Tibial nerve (tissue), 4 donors: ENCODE results near the gene KLF14. TPM values are rescaled to one million over a fixed set of nuclear protein-coding genes. Genes with fewer than 3 reads are reported as not detected.
A peak's percentile ranks its signal among the peaks of the same experiment; 100 is the strongest.
"Not testable (repeated sequence)": the region's sequence is repeated elsewhere in the genome, so short reads cannot be mapped to it uniquely, and the experiment has no call there.

ENCODE experiments used
- DNase-seq, 2 donors: peaks; one replicate each; pipeline ENCODE4 v3.0.0-alpha.2; 2019; ENCODE audit warnings: low spot score in 2 of 2
- H3K27ac ChIP-seq, 4 donors: fragments of 200-600 bp; sonication (generic) in 3 of 4; one replicate each; pipeline ENCODE4 v1.5.1; 2017 to 2019; ENCODE audit warnings: mild to moderate bottlenecking in 1 of 4
- H3K27me3 ChIP-seq, 2 donors: fragments of 200-600 bp; sonication (generic) in 1 of 2; one replicate each; pipeline versions ENCODE4 v1.5.1 to v1.6.0; 2017 to 2019
- H3K36me3 ChIP-seq, 3 donors: fragments of 200-600 bp; sonication (generic); one replicate each; pipeline ENCODE4 v1.5.1; 2018 to 2019
- H3K4me1 ChIP-seq, 4 donors: fragments of 200-600 bp; sonication (generic) in 3 of 4; one replicate each; pipeline ENCODE4 v1.5.1; 2017 to 2019
- H3K4me3 ChIP-seq, 4 donors: fragments of 200-600 bp; sonication (generic) in 3 of 4; one replicate each; pipeline ENCODE4 v1.5.1; 2017 to 2019; ENCODE audit warnings: mild to moderate bottlenecking in 1 of 4, moderate library complexity in 1 of 4
- H3K9me3 ChIP-seq, 4 donors: fragments of 200-600 bp; sonication (generic) in 3 of 4; one replicate each; pipeline ENCODE4 v1.5.1; 2017 to 2019
- CTCF ChIP-seq, 5 experiments: fragments of 200-600 bp in 3 of 5; fragments of 450-650 bp in 2 of 5; sonication (generic) in 3 of 5; IDR thresholded peaks; one replicate each; pipeline ENCODE4 v1.5.1; 2016 to 2019; ENCODE audit warnings: antibody characterized with exemption in 5 of 5, mild to moderate bottlenecking in 3 of 5, moderate library complexity in 2 of 5
- EP300 ChIP-seq, 2 donors: sonication (generic); formaldehyde crosslinking; IDR thresholded peaks; one replicate each; pipeline ENCODE4 v1.6.1; 2017; ENCODE audit warnings: antibody characterized with exemption in 2 of 2, mild to moderate bottlenecking in 1 of 2
- POLR2A ChIP-seq, 2 donors: fragments of 450-650 bp; IDR thresholded peaks; one replicate each; pipeline ENCODE4 v1.6.1; 2017; ENCODE audit warnings: antibody characterized with exemption in 2 of 2, mild to moderate bottlenecking in 2 of 2, moderate library complexity in 2 of 2
- WGBS, 2 donors: methylation state at CpG; one replicate each; pipeline ENCODE4 v1.1.5; 2018; 5-methylcytosine and 5-hydroxymethylcytosine counted together
- total RNA-seq, 4 donors: library from RNA; depleted of rRNA; stranded (reverse); fragments of >200 nt; gene quantifications; one replicate each; pipeline ENCODE4 v1.1.0, GENCODE V29; 2016

KLF14 gene
- total RNA-seq, result 1 to 10 TPM in 1 of 4 donors, under 1 TPM in 2, not detected in 1; 0.22 to 1.5 (median 0.42) TPM

GRCh38 chr7:130733931-130734814 is at the start of gene KLF14:
Gene KLF14 (minus strand): TSS chr7:130734207. CDS start chr7:130734033, 174 bp downstream.
- H3K36me3 ChIP-seq, result peaks cover 0 to 17% (median 0%) of the 10 kb centered on the region in 3 donors
- peaks cover 0 to 4% (median 0%) of the 10 kb centered on the region in 4 donors for H3K4me1 ChIP-seq
- peak; percentile 9 to 13 for DNase-seq
- 4 to 5% methylated on average over 28 to 42 of the region's 100 CpGs for WGBS, 2 donors
- TF ChIP-seq POLR2A (IDR thresholded peaks at IDR 0.05), result no peak
- TF ChIP-seq CTCF (IDR thresholded peaks at IDR 0.05), result peak in 1 of 5 experiments; percentile 33
- no peak for TF ChIP-seq EP300 (IDR thresholded peaks at IDR 0.05)
- peaks cover 6 to 63% (median 22%) of the 10 kb centered on the region in 4 donors for H3K9me3 ChIP-seq
- peak within 1 kb of the TSS; percentile 34 to 61 (median 40) for H3K4me3 ChIP-seq
- peak within 1 kb of the TSS in 2 of 4 donors; percentile 28 to 80 for H3K27ac ChIP-seq
- H3K27me3 ChIP-seq, result peaks cover 3 to 80% of the 10 kb centered on the region in 2 donors

GRCh38 chr7:130781346-130781745 is 47.3 kb upstream of the KLF14 start:
- Histone ChIP-seq H3K4me1 (no peaks in the 10 kb centered on the region), H3K9me3 (peaks cover 0 to 5% (median 0%) of the 10 kb centered on the region in 4 donors), H3K4me3 (no peak overlapping the region), H3K27me3 (no peaks in the 10 kb centered on the region), H3K36me3 (no peaks in the 10 kb centered on the region), H3K27ac (no peak overlapping the region)
- no peak for DNase-seq
- TF ChIP-seq EP300 (IDR thresholded peaks at IDR 0.05), result no peak
- no peak for TF ChIP-seq POLR2A (IDR thresholded peaks at IDR 0.05)
- no peak for TF ChIP-seq CTCF (IDR thresholded peaks at IDR 0.05)

GRCh38 chr7:130777426-130777825 is 43.4 kb upstream of the KLF14 start:
- Histone ChIP-seq H3K4me1 (no peaks in the 10 kb centered on the region), H3K9me3 (peaks cover 0 to 7% (median 2%) of the 10 kb centered on the region in 4 donors), H3K4me3 (no peak overlapping the region), H3K36me3 (no peaks in the 10 kb centered on the region), H3K27me3 (no peaks in the 10 kb centered on the region), H3K27ac (no peak overlapping the region)
- TF ChIP-seq CTCF (IDR thresholded peaks at IDR 0.05) (no peak), POLR2A (IDR thresholded peaks at IDR 0.05) (no peak)
- WGBS, 2 donors, result 50 to 60% methylated on average over 2 of the region's 2 CpGs
- no peak for DNase-seq

- not testable (repeated sequence) for H3K36me3 ChIP-seq, H3K27me3 ChIP-seq, H3K4me3 ChIP-seq, H3K27ac ChIP-seq, H3K4me1 ChIP-seq, DNase-seq
- H3K9me3 ChIP-seq, result peaks cover 0 to 40% (median 13%) of the 10 kb centered on the region in 4 donors
- WGBS, 2 donors, result 90 to 91% methylated on average over 5 of the region's 5 CpGs
Observed at GRCh38 chr7:130772456-130772855, 38.4 kb upstream of the KLF14 start.

DNA sequence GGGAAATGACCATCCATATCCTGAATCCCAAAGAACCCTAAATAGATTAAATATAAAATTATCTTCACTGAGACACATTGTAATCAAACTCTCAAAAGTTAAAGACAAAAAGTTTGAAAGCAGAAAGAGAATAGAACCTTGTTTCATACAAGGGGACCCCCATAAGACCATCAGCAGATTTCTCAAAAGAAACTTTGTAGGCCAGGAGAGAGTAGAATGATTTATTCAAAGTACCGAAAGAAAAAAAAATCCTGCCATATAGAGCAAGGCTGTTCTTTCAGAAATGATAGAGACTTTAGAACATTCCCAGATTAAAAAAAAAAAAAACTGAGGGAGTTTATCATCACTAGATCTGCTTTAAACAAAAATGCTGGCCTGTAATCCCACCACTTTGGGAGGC is 34.8 kb upstream of the KLF14 start:
- no peak overlapping the region for H3K4me3 ChIP-seq
- H3K4me1 ChIP-seq, result no peaks in the 10 kb centered on the region
- no peak overlapping the region for H3K27ac ChIP-seq
- no peak for TF ChIP-seq CTCF (IDR thresholded peaks at IDR 0.05)
- TF ChIP-seq POLR2A (IDR thresholded peaks at IDR 0.05), result no peak
- TF ChIP-seq EP300 (IDR thresholded peaks at IDR 0.05), result no peak
- no peaks in the 10 kb centered on the region for H3K27me3 ChIP-seq
- H3K9me3 ChIP-seq, result peaks cover 0 to 50% (median 13%) of the 10 kb centered on the region in 4 donors
- no peaks in the 10 kb centered on the region for H3K36me3 ChIP-seq
- DNase-seq, result no peak
- 84 to 91% methylated on average over 1 of the region's 1 CpG for WGBS, 2 donors

GRCh38 chr7:130764569-130764968 is 30.6 kb upstream of the KLF14 start:
- not testable (repeated sequence) for H3K4me3 ChIP-seq, DNase-seq, H3K27ac ChIP-seq, H3K36me3 ChIP-seq, H3K27me3 ChIP-seq, H3K4me1 ChIP-seq
- H3K9me3 ChIP-seq, result peaks cover 0 to 29% (median 6%) of the 10 kb centered on the region in 4 donors
- 88 to 98% methylated on average over 4 of the region's 4 CpGs for WGBS, 2 donors
